ENCODE measurements around the gene HS2ST1.
"Not testable (repeated sequence)": the region's sequence is repeated elsewhere in the genome, so short reads cannot be mapped to it uniquely, and the experiment has no call there.

Gene HS2ST1

GRCh38 chr1:86926883-86927282, 12.4 kb downstream of the HS2ST1 start:
- no peak for DNase-seq

DNA sequence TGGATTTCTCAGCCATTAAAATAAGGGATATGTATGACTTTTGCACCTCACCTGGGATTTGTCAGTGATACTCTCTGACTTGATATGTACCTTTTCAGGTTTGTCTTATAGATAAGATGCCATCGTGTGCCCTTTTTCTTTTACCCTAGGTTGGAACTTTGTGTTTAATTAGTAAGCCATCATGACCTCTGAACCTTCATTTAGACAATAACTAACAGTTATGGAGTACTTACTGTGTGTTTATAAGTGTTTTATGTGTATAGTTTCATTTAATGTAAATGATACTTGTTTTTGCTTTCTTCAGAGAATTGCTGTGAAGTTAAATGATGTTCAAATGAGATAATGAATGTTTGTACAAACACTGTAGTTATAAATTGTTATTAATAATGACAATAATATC, 14.4 kb downstream of the HS2ST1 start:
- DNase-seq: no peak

- no peak for DNase-seq
Measured at GRCh38 chr1:86933051-86933450, 18.6 kb downstream of the HS2ST1 start.

DNA sequence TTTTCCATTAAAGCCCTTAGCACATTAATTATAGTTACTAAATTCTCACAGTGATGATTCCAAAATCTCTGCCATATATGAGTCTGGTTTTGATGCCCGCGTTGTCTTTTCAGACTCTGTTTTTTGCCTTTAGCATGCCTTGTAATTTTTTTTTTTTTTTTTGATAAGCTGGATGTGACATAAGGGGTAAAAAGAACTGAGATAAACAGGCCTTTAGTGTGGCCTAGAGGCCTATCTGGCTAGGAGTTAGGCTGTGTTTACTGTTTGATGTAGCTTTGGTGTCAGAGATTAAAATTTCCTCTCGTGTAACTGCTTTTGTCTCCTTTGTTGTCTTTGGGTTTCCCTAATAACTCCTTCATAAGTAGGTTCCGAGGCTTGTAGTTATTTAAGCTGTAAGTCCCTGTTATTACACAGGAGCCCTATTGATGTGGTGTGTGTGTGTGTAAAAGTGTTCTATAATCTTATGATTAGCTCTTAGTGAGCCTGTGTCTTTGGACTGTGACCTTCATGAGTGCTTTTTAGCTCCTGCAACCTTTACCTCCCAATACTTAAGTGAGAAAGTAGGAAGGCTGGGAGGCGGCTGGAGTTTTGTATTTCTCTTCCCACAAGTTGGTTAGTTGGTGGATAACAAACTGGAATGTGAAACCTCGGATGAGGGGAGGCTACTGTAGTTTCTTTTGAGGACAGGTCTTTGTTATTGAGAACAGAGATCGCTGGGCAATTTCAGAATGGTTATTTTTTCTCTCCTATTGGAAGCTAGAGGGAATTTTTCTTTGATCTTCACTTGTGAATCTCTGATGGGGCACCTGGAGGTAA, 19.3 kb downstream of the HS2ST1 start:
- DNase-seq: no peak

GRCh38 chr1:86938450-86938849, 24.0 kb downstream of the HS2ST1 start:
- no peak for DNase-seq

DNA sequence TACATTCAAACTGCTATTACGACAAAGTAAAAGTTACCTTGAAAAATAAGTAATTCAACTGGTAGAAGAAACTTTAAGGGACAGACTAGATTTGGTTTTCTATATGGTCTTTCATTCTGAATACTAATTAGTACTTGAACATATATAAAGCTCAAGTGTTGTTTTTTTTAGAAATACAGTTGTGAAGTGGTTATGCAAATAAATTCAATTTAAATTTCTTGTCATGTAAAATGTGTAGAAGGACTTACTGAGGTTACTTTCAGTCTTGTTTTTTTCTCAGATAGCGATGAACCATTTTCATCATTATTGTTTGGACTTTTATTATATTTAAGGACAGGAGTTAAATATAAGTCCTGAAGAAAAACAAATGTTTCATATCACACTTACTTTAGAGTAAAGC, 24.4 kb downstream of the HS2ST1 start:
- no peak for DNase-seq

DNA sequence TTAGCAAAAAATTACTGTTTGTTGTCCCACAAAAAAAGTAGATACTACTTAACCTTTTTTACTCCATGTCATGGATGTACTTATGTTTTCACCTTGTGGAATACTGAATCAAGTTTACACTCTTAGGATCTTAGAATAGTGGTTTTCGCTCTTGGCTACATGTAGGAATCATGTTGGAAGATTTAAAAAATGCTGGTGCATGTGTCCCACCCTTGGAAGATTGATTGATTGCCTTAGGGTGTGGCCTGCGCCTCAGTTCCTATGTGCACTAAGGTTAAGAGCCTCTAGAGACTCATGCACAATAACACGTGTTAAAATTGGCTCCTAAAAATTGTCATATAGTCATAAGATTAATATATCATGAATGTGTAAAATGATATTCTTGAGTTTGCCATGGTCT, 25.0 kb downstream of the HS2ST1 start:
- DNase-seq: no peak

- no peak for DNase-seq
Measured at GRCh38 chr1:86940599-86940998, 26.2 kb downstream of the HS2ST1 start.

DNA sequence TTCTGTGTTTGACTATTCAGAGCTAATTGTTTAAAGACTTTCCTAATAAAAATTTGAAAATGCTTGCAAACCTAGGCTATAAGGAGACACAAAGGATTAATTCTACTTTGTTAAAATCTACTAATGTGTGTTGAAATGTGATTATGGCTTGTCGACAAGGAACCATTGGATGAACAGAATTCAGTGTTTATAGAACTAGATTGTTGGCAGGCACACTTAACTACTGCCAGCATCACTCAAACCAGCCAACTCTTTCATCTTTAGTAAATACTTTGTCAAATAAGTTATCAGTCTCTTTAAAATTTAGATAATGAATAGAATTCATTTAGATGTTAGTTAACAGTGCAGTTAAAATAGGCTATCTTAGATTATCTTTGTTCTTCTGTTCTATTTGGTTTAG, 27.6 kb downstream of the HS2ST1 start:
- DNase-seq: no peak

GRCh38 chr1:86942743-86943142, 28.3 kb downstream of the HS2ST1 start:
- no peak for DNase-seq

- DNase-seq: no peak
Measured at GRCh38 chr1:86948212-86948611, 33.8 kb downstream of the HS2ST1 start.

DNA sequence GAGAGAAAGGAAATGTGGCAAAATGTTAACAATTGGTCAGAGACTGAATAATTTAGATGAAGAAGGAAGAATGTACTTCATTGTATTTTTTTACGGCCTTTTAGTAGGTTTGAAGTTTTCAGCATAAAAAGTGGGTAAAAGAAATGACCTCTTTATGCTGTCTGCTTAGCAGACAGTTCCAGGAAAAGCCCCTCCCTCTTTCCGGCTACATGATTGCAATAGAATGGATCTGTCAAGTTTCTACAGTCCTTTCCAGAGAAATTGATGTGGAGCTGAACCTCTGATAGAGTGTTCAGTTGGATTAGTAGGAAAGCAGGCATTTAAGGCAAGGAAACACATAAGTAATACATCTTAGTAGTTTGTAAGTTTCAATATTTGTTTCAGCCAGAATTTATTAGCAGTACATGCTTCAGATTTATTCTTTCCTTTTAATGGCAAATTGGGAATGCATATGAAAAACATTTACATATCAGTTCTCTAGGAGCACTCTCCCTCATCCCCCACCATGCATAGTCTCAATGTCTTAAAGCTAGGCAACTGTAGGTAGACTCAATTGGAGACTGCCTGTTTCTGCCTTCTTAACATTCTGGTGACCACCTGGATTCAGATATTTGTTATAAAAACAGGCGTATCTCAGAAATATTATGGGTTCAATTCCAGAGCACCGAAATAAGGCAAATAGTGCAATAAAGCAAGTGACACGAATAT, 36.4 kb downstream of the HS2ST1 start:
- DNase-seq: no peak

GRCh38 chr1:86951430-86951829, 37.0 kb downstream of the HS2ST1 start:
- DNase-seq: no peak

- no peak for DNase-seq
Measured at GRCh38 chr1:86953167-86953566, 38.7 kb downstream of the HS2ST1 start.

GRCh38 chr1:86955678-86956077, 41.2 kb downstream of the HS2ST1 start:
- no peak for DNase-seq

- no peak for DNase-seq
Measured at GRCh38 chr1:86956221-86956620, 41.8 kb downstream of the HS2ST1 start.

- no peak for DNase-seq
Measured at GRCh38 chr1:86957221-86957620, 42.8 kb downstream of the HS2ST1 start.

GRCh38 chr1:86960548-86960947, 46.1 kb downstream of the HS2ST1 start:
- DNase-seq: no peak

DNA sequence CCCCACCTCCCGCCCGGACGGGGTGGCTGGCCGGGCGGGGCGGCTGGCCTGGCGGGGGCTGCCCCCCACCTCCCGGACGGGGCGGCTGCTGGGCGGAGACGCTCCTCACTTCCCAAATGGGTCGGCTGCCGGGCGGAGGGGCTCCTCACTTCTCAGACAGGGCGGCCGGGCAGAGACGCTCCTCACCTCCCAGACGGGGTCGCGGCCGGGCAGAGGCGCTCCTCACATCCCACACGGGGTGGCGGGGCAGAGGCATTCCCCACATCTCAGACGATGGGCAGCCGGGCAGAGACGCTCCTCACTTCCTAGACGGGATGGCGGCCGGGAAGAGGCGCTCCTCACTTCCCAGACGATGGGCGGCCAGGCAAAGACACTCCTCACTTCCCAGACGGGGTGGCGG, 49.4 kb downstream of the HS2ST1 start:
- not testable (repeated sequence) for DNase-seq

DNA sequence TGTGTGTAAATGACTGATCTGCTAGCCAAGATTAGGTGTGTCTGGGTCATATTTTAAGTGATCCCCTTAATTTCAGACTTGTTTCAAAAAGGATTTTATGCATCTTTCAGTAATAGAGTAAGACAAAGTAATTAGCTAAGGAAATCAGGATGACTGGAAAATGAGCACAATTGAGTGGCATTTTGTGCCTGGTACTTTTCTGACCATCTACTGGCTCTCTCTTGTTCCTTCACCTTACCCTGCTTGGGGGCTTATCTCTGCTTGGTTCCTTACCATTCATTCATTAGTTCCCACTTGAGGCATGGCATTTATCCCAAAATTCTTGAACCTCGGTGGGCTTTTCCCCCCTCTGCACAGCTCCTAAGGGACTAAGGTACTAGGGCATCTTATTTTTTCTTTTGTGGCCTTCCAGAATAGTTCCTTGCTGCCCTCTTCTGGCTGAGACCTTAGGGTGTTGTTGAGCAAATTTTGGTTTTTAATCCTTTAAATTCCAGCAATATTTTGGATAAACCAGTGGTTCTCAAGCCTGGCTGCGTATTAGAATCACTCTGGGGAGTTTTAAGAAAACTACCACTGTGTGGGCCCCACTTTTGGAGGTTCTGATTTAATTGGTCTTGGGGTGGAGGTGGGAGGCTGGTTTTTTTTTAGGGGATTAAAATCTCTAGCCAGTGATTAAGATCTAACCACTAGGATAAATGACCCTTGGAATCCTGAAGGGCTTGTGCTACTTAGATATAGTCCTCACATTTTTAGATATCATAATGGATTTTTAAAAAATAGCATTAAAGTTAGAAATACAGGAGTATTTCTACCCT, 50.8 kb downstream of the HS2ST1 start:
- peak; percentile 7 for DNase-seq

GRCh38 chr1:86965827-86966182, 51.4 kb downstream of the HS2ST1 start:
- no peak for DNase-seq

- DNase-seq: no peak
Measured at GRCh38 chr1:86970938-86971337, 56.5 kb downstream of the HS2ST1 start.

DNA sequence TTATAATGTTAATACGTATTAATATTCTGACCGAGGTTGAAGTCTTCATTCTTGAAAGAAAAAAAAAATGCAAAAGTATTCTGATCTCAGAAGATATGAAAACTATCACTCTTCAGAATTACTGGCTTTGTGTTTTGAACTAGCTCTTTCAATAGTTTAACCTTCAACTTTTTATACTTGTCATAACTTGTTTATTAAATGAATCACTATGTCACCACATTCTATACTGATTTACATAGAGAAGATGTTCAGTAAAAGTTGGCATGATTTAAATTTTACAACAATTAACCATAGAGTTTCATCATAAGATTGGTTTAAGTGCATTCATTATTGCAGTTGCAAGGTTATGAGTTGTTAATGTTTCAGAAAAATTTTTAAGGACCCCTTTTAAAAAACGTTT, 57.3 kb downstream of the HS2ST1 start:
- DNase-seq: no peak

- DNase-seq: no peak
Measured at GRCh38 chr1:86972262-86972661, 57.8 kb downstream of the HS2ST1 start.

All from stimulated activated CD4-positive, alpha-beta T cell treated with anti-CD3 and anti-CD28 coated beads, Interleukin-4, amount 100 ng/mL, for 24 hours (primary cell).